Upper lobe of left lung (tissue), 4 donors: ENCODE measurements around the gene TMEM161A.

Experiments
- CTCF ChIP-seq, 6 experiments: fragments of 450-650 bp in 4 of 6; fragments of 200-600 bp in 2 of 6; sonication (generic) in 2 of 6; IDR thresholded peaks; one replicate each; pipeline ENCODE4 v1.5.1; 2016 to 2019; ENCODE audit warnings: antibody characterized with exemption in 6 of 6
- POLR2A ChIP-seq, 4 donors: fragments of 450-650 bp; IDR thresholded peaks; one replicate each; pipeline ENCODE4 v1.5.1; 2016 to 2017; ENCODE audit warnings: antibody characterized with exemption in 4 of 4, mild to moderate bottlenecking in 2 of 4
- POLR2AphosphoS5 ChIP-seq, 2 donors: sonication (generic); formaldehyde crosslinking; IDR thresholded peaks; one replicate each; pipeline ENCODE4 v1.5.1; 2017; ENCODE audit warnings: antibody characterized with exemption in 2 of 2

- TF ChIP-seq CTCF (IDR thresholded peaks at IDR 0.05) (no peak), POLR2A (IDR thresholded peaks at IDR 0.05) (no peak), POLR2AphosphoS5 (IDR thresholded peaks at IDR 0.05) (no peak)
These were observed 24.2 kb upstream of the TMEM161A start for GRCh38 chr19:19162495-19162894.
